ENCODE measurements around the gene PODN.

GRCh38 chr1:53073868-53074311, 11.9 kb downstream of the PODN start:
- TF ChIP-seq, protein P1, sequence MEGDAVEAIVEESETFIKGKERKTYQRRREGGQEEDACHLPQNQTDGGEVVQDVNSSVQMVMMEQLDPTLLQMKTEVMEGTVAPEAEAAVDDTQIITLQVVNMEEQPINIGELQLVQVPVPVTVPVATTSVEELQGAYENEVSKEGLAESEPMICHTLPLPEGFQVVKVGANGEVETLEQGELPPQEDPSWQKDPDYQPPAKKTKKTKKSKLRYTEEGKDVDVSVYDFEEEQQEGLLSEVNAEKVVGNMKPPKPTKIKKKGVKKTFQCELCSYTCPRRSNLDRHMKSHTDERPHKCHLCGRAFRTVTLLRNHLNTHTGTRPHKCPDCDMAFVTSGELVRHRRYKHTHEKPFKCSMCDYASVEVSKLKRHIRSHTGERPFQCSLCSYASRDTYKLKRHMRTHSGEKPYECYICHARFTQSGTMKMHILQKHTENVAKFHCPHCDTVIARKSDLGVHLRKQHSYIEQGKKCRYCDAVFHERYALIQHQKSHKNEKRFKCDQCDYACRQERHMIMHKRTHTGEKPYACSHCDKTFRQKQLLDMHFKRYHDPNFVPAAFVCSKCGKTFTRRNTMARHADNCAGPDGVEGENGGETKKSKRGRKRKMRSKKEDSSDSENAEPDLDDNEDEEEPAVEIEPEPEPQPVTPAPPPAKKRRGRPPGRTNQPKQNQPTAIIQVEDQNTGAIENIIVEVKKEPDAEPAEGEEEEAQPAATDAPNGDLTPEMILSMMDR (conservative IDR thresholded peaks at IDR 0.05), result no peak
- TF ChIP-seq ZFX (IDR thresholded peaks at IDR 0.05), result no peak
